Nephron (organoid): ENCODE measurements around the gene PORCN.
"Not testable (repeated sequence)": the region's sequence is repeated elsewhere in the genome, so short reads cannot be mapped to it uniquely, and the experiment has no call there.

Experiments used
- H3K27ac Mint-ChIP-seq, 3 experiments: 2 replicates each; pipeline ENCODE4 v1.8.0; 2020; ENCODE audit warnings: mixed read lengths in 3 of 3, mild to moderate bottlenecking in 2 of 3, moderate library complexity in 1 of 3
- H3K27me3 Mint-ChIP-seq: 2 replicates; pipeline ENCODE4 v1.8.0; 2021; ENCODE audit warnings: low read depth, mild to moderate bottlenecking, moderate library complexity, mixed read lengths
- H3K36me3 Mint-ChIP-seq: 2 replicates; pipeline ENCODE4 v1.8.0; 2020; ENCODE audit warnings: low read depth, mixed read lengths
- H3K4me1 Mint-ChIP-seq: 2 replicates; pipeline ENCODE4 v1.8.0; 2020; ENCODE audit warnings: mixed read lengths
- H3K4me3 Mint-ChIP-seq, 3 experiments: 2 replicates each; pipeline ENCODE4 v1.8.0; 2020; ENCODE audit warnings: mild to moderate bottlenecking in 3 of 3, mixed read lengths in 3 of 3, moderate library complexity in 2 of 3
- H3K9me3 Mint-ChIP-seq: 2 replicates; pipeline ENCODE4 v1.8.0; 2020; ENCODE audit warnings: mixed read lengths
- TF ChIP-seq, protein P1 (sequence below), 3 experiments: fragments of 200-600 bp; sonication (generic); IDR thresholded peaks; one replicate each; pipeline ENCODE4 v1.5.0; 2021; ENCODE audit warnings: antibody characterized with exemption in 3 of 3; ENCODE audit not compliant: unreplicated experiment in 3 of 3

PORCN gene

DNA sequence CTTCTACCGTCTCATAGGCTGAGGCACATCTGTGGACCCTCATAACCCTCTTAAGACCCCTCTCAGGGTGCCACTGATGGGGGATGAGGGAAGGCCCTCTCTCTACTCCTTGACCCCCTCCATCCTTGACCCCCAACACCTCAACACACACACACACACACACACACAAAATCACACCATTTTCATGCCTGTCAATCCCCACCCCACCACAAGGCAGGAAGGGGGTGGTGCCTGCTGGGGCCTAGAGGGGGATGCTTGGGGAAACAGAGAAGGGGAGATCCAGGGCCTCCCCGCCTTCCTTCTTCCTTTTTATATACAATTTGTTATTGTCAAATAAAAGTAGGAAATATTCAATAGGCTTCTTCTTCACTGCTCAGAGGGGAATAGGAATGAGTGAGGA is 11.7 kb downstream of the PORCN start:
- Mint-ChIP-seq H3K27ac (peak overlapping the region in 1 of 3 experiments; percentile 90), H3K4me3 (peak overlapping the region; percentile 90 to 94 (median 93)), H3K4me1 (no peaks in the 10 kb centered on the region), H3K27me3 (no peaks in the 10 kb centered on the region), H3K36me3 (peaks cover 4% of the 10 kb centered on the region), H3K9me3 (peaks cover 9% of the 10 kb centered on the region)
- TF ChIP-seq, protein P1, sequence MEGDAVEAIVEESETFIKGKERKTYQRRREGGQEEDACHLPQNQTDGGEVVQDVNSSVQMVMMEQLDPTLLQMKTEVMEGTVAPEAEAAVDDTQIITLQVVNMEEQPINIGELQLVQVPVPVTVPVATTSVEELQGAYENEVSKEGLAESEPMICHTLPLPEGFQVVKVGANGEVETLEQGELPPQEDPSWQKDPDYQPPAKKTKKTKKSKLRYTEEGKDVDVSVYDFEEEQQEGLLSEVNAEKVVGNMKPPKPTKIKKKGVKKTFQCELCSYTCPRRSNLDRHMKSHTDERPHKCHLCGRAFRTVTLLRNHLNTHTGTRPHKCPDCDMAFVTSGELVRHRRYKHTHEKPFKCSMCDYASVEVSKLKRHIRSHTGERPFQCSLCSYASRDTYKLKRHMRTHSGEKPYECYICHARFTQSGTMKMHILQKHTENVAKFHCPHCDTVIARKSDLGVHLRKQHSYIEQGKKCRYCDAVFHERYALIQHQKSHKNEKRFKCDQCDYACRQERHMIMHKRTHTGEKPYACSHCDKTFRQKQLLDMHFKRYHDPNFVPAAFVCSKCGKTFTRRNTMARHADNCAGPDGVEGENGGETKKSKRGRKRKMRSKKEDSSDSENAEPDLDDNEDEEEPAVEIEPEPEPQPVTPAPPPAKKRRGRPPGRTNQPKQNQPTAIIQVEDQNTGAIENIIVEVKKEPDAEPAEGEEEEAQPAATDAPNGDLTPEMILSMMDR (IDR thresholded peaks at IDR 0.05; ENCODE audit: unreplicated experiment in 3 of 3): no peak

DNA sequence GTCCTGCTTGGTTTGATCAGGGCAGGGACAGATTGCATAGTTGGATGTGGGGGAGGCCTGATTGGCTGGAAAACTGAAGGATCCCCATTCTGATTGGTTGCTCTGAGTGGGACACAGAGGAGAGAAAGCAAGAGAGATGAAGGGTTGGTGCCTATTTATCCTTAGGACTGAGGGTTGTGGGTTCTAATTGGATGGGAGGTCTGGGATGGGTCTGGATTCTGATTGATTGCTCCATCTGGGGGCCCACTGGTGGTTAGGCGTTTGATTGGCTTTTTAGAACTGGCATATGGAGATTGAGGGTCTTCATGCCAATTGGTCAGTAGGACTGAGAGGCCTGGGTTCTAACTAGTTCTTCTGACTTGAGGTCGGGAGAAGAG is 12.2 kb downstream of the PORCN start:
- peak overlapping the region; percentile 90 to 94 (median 93) for H3K4me3 Mint-ChIP-seq
- peaks cover 4% of the 10 kb centered on the region for H3K36me3 Mint-ChIP-seq
- peak overlapping the region; percentile 81 to 90 (median 86) for H3K27ac Mint-ChIP-seq
- TF ChIP-seq, protein P1 (IDR thresholded peaks at IDR 0.05; ENCODE audit: unreplicated experiment in 3 of 3): no peak
- H3K9me3 Mint-ChIP-seq: peaks cover 9% of the 10 kb centered on the region
- no peaks in the 10 kb centered on the region for H3K27me3 Mint-ChIP-seq
- no peaks in the 10 kb centered on the region for H3K4me1 Mint-ChIP-seq

DNA sequence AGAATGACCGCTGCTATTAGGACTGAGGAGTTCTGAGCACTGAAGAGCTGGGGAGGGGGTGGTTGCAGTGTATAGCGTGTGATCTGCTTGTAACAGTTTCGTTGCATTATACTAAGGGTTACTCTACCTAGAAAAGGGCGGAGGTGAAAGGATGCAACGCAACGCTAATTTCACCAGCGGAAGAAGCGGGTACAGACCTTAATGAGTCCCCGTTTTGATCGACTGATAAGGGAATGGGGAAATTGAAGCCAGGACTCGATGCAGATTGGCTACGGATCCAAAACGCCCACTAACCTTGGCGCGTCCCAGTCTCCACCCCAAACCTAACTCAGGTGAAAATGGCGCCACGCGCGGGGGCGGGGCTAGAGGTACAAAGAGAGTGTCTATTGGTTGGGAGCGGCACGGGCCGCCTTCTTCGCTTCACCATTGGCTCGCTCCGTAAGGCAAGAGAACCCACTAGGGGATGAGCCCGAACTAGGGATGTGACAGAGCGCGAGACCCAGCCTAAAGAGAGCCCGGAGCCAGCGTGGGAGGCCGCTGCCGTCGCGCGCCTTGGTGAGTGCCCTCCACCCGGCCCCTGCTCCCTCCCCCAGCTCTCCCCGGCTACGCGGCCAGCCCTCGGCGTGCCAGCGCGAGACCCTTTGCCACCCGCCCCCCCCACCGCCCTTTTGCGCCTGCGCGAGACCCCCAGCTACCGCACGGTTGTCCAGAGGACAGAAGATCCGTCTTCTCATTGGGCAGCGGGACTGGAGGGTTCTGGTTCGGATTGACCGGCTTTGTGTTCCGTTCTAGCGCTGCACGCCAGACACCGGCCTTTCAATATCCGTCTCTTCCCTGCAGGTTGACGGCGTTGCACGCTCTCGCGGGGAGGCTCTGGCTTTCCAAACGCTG is 12.8 kb downstream of the PORCN start, which contains the start of gene EBP:
Gene EBP, plus strand, starts transcription at position 456 of the 891 bp plus-strand sequence. CDS start 1,964 bp downstream, outside the sequence.
- Mint-ChIP-seq H3K27ac (peak within 1 kb of the TSS; percentile 81 to 90 (median 86)), H3K9me3 (peaks cover 11% of the 10 kb centered on the region), H3K27me3 (no peaks in the 10 kb centered on the region), H3K36me3 (peaks cover 7% of the 10 kb centered on the region), H3K4me1 (no peaks in the 10 kb centered on the region), H3K4me3 (peak within 1 kb of the TSS; percentile 90 to 94 (median 93))
- TF ChIP-seq, protein P1 (IDR thresholded peaks at IDR 0.05; ENCODE audit: unreplicated experiment in 3 of 3): no peak

DNA sequence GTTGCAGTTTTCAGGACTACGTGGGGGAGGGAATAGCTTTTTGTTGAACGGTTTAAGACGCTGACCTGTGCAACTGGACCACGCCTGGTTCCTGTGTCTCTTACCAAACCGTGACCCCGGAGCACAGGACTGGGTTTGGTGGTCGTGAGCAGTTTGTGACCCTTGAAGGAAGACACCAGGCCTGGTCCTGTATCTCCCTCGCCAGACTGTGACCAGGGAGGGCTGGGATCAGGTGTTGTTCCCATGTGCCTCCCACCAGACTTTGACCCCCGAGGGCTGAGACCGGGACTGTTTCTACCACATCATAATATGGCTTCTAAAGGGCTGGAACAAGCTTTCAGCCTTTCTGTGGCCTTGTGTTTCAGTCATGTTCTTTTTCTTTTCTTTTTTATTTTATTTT is 13.5 kb downstream of the PORCN start:
- H3K9me3 Mint-ChIP-seq: peaks cover 11% of the 10 kb centered on the region
- H3K4me3 Mint-ChIP-seq: peak overlapping the region; percentile 90 to 94 (median 93)
- no peaks in the 10 kb centered on the region for H3K27me3 Mint-ChIP-seq
- peak overlapping the region; percentile 81 to 90 (median 86) for H3K27ac Mint-ChIP-seq
- no peaks in the 10 kb centered on the region for H3K4me1 Mint-ChIP-seq
- TF ChIP-seq, protein P1 (IDR thresholded peaks at IDR 0.05; ENCODE audit: unreplicated experiment in 3 of 3): no peak
- H3K36me3 Mint-ChIP-seq: peaks cover 10% of the 10 kb centered on the region

DNA sequence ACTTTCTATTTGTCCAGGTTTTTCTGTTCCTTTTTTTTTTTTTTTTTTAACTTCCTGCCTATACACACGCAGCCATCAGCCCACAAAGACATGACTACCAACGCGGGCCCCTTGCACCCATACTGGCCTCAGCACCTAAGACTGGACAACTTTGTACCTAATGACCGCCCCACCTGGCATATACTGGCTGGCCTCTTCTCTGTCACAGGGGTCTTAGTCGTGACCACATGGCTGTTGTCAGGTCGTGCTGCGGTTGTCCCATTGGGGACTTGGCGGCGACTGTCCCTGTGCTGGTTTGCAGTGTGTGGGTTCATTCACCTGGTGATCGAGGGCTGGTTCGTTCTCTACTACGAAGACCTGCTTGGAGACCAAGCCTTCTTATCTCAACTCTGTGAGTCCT is 14.9 kb downstream of the PORCN start:
- Mint-ChIP-seq H3K4me3 (peak overlapping the region; percentile 71 to 76 (median 73)), H3K36me3 (peaks cover 21% of the 10 kb centered on the region), H3K4me1 (no peaks in the 10 kb centered on the region), H3K27ac (peak overlapping the region in 2 of 3 experiments; percentile 30 to 70), H3K9me3 (peaks cover 14% of the 10 kb centered on the region), H3K27me3 (no peaks in the 10 kb centered on the region)
- TF ChIP-seq, protein P1 (IDR thresholded peaks at IDR 0.05; ENCODE audit: unreplicated experiment in 3 of 3): no peak

DNA sequence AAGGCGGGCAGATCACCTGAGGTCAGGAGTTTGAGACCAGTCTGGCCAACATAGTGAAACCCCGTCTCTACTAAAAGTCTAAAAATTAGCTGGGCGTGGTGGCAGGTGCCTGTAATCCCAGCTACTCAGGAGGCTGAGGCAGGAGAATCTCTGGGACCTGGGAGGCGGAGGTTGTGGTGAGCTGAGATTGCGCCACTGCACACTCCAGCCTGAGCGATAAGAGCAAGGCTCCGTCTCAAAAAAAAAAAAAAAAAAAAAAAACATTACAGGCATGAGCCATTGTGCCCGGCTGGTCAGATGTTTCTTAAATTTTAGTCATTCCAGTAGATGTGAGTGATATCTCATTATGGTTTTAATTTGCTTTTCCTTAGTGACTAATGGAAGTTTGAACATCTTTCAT is 17.1 kb downstream of the PORCN start:
- H3K27ac Mint-ChIP-seq, H3K4me3 Mint-ChIP-seq, H3K27me3 Mint-ChIP-seq, H3K4me1 Mint-ChIP-seq: not testable (repeated sequence)
- Mint-ChIP-seq H3K36me3 (peaks cover 23% of the 10 kb centered on the region), H3K9me3 (peaks cover 11% of the 10 kb centered on the region)
